ENCODE results near the gene PRKACG.
"Not testable (repeated sequence)": the region's sequence is repeated elsewhere in the genome, so short reads cannot be mapped to it uniquely, and the experiment has no call there.

PRKACG gene

GRCh38 chr9:69023650-69024049 is 9.7 kb upstream of the PRKACG start:
- DNase-seq, result no peak

- DNase-seq, result no peak
These were observed 6.6 kb upstream of the PRKACG start for GRCh38 chr9:69020301-69021145.

- no peak for DNase-seq
These were observed 5.9 kb upstream of the PRKACG start for GRCh38 chr9:69019808-69020207.

GRCh38 chr9:69018737-69019136 is 4.8 kb upstream of the PRKACG start:
- DNase-seq, result no peak

- DNase-seq, result no peak
These were observed 2.5 kb upstream of the PRKACG start for GRCh38 chr9:69016191-69017096.

GRCh38 chr9:69013382-69013727 is 558 bp downstream of the PRKACG start:
- DNase-seq, result no peak

GRCh38 chr9:69012696-69013381 is 1.1 kb downstream of the PRKACG start:
- DNase-seq, result no peak

GRCh38 chr9:69009708-69010107 is 4.2 kb downstream of the PRKACG start:
- DNase-seq, result no peak

- no peak for DNase-seq
These were observed 9.1 kb downstream of the PRKACG start for GRCh38 chr9:69004836-69005235.

GRCh38 chr9:69003051-69003450 is 10.9 kb downstream of the PRKACG start:
- no peak for DNase-seq

GRCh38 chr9:69001921-69002320 is 12.0 kb downstream of the PRKACG start:
- no peak for DNase-seq

- DNase-seq, result peak; percentile 58
These were observed 14.4 kb downstream of the PRKACG start for GRCh38 chr9:68999393-69000105.

- no peak for DNase-seq
These were observed 15.1 kb downstream of the PRKACG start for GRCh38 chr9:68998812-68999211.

- no peak for DNase-seq
These were observed 15.5 kb downstream of the PRKACG start for GRCh38 chr9:68998385-68998784.

- DNase-seq, result no peak
These were observed 16.2 kb downstream of the PRKACG start for GRCh38 chr9:68997666-68998065.

- no peak for DNase-seq
These were observed 17.5 kb downstream of the PRKACG start for GRCh38 chr9:68996462-68996861.

GRCh38 chr9:68995776-68996175 is 18.1 kb downstream of the PRKACG start:
- DNase-seq, result no peak

GRCh38 chr9:68991457-68991856 is 22.5 kb downstream of the PRKACG start:
- no peak for DNase-seq

GRCh38 chr9:68986949-68987348 is 27.0 kb downstream of the PRKACG start:
- not testable (repeated sequence) for DNase-seq

GRCh38 chr9:68983522-68984424 is 30.1 kb downstream of the PRKACG start:
- no peak for DNase-seq

- DNase-seq, result no peak
These were observed 30.9 kb downstream of the PRKACG start for GRCh38 chr9:68983008-68983411.

GRCh38 chr9:68981789-68982188 is 32.1 kb downstream of the PRKACG start:
- DNase-seq, result no peak
